Astrocyte of the spinal cord (primary cell): Measurements from ENCODE around the gene ETFB.
"Not testable (repeated sequence)": the region's sequence is repeated elsewhere in the genome, so short reads cannot be mapped to it uniquely, and the experiment has no call there.

Experiments
- DNase-seq: peaks from one replicate; pipeline ENCODE4 v3.0.0; 2011; ENCODE audit warnings: low read depth, low spot score
- H3K4me3 ChIP-seq: 2 replicates; pipeline ENCODE4 v1.5.1; 2011; ENCODE audit warnings: low read depth, mild to moderate bottlenecking, low read length, moderate library complexity
- in situ Hi-C: cut with HindIII; loops from 2 replicates; pipeline ENCODE4 v1.10.0; 2017; ENCODE audit warnings: low sequenced_read_pairs
- TF ChIP-seq, protein P1 (sequence below): IDR thresholded peaks from 2 replicates; pipeline ENCODE4 v1.5.1; 2012; ENCODE audit warnings: low read depth, mild to moderate bottlenecking, low read length, inconsistent platforms

Gene ETFB

DNA sequence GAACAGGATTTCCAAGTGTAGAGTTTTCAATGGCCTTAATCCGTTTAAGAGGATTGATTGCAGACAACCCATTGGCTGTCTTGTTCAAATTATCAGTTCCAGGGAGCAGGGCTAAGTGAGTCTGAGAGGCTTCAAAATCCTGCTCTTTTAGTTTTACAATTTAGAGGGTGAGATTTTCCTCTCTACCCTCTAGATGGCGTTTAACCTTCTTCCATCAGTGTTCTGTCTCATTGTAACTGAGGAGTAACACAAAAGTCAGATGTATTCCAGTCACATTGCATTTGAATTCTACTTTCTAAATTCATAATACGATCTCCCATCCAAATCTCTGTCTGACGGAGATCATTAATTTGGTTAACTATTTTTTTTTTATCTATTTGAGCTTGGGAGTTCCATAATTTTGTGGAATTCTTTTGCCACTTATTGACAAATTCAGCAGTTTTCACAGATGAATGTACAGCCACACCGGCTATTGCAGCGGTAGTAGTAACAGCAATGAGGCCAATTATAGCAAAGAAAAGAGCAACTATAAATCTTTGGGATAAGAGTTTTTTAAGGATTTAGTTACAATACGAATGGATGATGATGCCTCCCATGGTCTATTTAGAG lies 32.0 kb upstream of the ETFB start:
- in situ Hi-C loops: no loop called here
- no peak overlapping the region for H3K4me3 ChIP-seq
- TF ChIP-seq, protein P1, sequence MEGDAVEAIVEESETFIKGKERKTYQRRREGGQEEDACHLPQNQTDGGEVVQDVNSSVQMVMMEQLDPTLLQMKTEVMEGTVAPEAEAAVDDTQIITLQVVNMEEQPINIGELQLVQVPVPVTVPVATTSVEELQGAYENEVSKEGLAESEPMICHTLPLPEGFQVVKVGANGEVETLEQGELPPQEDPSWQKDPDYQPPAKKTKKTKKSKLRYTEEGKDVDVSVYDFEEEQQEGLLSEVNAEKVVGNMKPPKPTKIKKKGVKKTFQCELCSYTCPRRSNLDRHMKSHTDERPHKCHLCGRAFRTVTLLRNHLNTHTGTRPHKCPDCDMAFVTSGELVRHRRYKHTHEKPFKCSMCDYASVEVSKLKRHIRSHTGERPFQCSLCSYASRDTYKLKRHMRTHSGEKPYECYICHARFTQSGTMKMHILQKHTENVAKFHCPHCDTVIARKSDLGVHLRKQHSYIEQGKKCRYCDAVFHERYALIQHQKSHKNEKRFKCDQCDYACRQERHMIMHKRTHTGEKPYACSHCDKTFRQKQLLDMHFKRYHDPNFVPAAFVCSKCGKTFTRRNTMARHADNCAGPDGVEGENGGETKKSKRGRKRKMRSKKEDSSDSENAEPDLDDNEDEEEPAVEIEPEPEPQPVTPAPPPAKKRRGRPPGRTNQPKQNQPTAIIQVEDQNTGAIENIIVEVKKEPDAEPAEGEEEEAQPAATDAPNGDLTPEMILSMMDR: peak; percentile 45
- DNase-seq: no peak

- H3K4me3 ChIP-seq, in situ Hi-C loops, DNase-seq: not testable (repeated sequence)
Measured at GRCh38 chr19:51397453-51397852, 31.3 kb upstream of the ETFB start.

DNA sequence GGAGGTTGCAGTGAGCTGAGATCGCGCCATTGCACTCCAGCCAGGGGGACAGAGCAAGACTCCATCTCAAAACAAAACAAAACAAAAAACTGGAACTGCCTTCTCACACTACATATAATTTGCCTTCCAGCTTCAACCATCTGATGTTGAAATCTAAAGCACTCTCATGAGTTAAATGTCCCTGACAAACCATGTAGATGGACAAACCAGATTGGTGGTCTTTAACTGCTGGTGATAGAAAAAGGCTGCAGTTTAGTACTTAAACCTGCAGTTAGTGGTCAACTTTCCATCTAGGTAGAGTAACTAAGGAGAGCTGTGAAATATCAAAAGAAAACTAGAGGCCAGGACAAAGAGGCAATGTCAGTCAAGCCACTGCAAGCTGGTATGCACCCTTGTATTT lies 30.0 kb upstream of the ETFB start:
- DNase-seq: no peak
- TF ChIP-seq, protein P1: no peak
- in situ Hi-C loops: no loop called here
- H3K4me3 ChIP-seq: no peak overlapping the region

DNA sequence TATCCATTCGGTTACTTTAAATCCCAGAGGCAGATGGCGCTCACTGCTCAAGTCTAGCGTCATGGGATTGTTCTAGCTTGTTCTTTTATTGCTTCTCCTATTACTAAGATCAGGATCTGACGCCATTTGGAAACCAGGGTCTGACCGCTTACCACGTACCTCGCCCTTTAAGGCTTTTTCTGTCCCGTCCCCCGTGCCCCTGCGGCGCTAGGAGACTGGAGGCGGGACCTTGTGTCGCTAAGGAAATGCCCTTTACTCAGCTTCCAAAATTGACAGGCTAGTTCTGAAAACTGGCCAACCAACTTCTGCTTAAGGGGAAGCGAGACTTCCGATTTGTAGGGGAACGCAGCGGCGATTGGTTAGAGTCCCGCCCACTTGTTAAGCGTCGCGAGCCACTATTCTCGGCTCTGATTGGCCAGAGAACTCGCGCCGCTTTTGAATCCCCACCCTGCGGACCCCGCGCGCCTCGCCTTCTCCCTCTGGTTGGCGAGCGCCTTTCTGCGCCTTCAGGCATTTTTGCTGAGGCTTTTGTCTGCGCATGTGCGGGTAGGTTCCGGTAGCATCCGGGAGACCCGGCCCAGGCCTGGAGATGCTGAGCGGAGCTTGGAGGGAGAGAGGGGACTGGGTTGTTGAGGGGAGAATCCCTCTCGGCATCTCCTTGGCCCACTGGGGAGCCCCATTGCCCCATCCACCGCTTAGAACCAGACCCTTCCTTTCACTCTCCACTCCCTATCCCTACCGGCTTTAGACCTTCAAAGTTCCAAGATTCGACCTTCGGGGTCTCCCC lies 28.1 kb upstream of the ETFB start:
- H3K4me3 ChIP-seq: peak overlapping the region; percentile 47
- in situ Hi-C loops: no loop called here
- DNase-seq: peak; percentile 99
- TF ChIP-seq, protein P1: no peak

- TF ChIP-seq, protein P1: no peak
- DNase-seq: no peak
- no peak overlapping the region for H3K4me3 ChIP-seq
- in situ Hi-C loops: no loop called here
Measured at GRCh38 chr19:51392701-51393100, 26.5 kb upstream of the ETFB start.

GRCh38 chr19:51391073-51391611 lies 25.0 kb upstream of the ETFB start:
- H3K4me3 ChIP-seq: no peak overlapping the region
- in situ Hi-C loops: no loop called here
- no peak for DNase-seq
- TF ChIP-seq, protein P1: no peak

DNA sequence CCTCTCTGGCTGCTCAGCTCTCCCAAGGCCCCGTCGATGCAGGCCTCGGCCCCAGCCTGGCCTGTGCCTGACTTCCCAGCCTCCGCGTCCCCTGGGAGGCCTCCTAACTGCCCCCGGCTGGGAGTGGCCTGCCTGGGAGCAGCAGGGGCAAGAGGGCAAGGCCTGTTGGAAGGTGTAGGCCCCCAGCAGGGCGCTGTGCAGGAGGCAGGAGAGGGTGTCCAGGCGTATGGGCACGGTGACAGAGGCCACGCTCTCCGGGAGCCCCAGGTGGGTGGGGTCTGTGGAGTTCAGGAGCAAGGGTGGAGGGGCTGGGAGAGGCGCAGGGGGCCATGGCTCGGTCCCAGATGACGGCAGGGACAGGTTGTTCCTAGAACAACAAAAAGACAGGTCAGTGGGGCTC lies 23.0 kb upstream of the ETFB start:
- TF ChIP-seq, protein P1: no peak
- in situ Hi-C loops: no loop called here
- no peak overlapping the region for H3K4me3 ChIP-seq
- no peak for DNase-seq
